ENCODE measurements around the gene DCX.

DCX gene

DNA sequence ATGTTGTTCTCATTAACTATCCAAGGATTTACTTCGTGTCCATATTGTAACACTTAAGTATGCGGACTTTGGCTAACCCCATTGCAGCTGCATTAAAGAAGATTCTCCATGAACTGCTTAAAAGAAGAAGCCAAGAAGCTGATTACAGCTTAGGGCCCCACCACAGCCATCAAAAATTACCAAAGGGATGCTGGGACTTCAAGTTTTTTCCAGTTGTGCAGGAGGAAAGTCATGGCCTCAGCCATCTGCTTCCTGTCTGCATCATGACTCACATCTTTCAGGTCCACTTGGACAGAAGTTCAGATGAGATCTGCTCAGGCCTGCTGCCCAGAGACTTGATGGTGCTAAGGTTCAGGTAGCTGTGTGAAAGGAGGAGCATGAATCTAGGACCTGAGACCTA, 102.9 kb downstream of the DCX start:
- DNase-seq (ENCODE audit: low read depth) = no peak

DNA sequence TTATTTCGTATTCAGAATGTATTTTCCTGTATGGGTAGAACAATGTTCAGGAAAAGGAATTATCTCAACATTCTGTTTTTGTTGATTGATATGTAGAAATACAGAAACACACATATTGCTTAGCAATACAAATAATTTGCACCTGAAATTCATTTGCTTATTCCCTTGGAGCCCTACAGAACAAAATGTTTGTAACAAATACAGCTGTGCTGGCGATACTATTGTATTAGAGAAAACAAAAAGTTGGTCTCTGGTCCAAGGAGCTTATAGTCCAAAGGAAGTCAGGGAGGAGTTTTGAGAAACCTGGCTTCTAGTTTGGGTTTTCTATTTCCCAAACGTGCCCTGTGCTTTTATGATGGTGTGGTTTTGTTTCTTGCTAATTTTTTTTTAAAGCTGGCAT, 104.0 kb downstream of the DCX start:
- no peak for DNase-seq (ENCODE audit: low read depth)

DNA sequence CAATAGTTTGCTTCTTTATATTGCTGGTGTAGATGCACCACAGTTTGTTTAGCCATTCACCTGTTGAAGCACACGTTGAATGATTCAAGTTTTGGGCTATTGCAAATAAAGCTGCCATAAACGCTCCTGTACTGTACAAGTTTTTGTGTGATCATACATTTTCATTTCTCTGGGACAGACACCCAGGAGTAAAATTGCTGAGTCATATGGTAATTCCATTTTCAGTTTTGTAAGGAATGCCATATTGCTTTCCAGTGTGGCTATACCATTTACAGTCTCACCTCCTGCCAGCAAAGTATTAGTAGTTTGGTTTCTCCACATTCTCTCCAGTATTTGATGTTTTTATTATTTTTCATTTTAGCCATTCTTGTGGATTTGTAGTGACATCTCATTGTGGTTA, 109.7 kb downstream of the DCX start:
- no peak for DNase-seq (ENCODE audit: low read depth)

DNA sequence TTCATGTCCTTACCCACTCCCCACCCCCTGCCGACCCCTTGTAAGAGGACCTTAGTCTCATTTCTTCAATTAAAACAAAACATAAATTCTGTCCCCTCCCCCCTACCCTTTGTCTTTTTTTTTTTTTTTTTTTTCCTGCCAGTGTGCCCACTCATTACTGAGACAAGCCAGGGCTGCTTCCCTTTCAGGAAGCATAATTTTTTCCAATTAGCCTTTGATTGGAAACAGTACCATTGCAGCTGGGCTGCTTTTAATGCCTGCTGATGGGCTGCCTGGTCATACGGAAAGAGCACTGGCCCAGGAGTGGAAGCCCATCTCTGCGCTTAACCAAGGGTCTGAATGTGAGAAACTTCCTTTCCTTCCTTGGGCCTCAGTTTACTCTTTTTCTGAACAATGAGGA, 123.2 kb downstream of the DCX start:
- DNase-seq (ENCODE audit: low read depth) = no peak

DNA sequence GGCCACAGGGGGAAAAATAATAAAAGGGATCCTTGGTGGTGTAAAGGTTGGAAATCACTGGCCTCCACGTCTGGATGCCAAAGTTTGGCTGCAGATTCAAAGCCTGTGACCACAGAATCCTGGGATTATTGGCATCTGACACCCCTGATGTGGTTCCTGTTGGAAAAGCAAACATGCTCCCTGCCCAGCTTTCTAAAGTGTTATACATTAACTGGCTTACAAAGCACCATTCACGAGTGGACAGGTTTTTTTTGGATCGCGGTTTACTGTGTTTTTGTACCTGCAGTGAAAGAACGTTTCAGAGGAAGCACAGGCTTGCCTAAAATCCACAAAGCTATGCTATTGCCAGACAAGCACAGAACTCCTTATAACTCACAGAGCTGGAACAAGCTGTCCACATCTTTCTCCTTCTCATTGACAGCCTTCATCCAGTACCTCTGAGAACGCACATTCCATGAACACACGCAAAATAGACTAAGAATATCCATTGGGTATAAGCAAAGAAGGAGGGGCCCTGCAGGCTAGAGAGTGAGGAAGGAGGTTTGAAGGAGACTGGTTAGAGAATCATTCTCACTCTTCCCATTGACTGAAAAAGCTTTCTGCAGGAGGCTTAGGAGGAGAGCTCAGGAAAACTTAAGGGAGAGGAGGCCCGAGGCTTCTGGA, 127.2 kb downstream of the DCX start:
- DNase-seq (ENCODE audit: low read depth) = no peak

DNA sequence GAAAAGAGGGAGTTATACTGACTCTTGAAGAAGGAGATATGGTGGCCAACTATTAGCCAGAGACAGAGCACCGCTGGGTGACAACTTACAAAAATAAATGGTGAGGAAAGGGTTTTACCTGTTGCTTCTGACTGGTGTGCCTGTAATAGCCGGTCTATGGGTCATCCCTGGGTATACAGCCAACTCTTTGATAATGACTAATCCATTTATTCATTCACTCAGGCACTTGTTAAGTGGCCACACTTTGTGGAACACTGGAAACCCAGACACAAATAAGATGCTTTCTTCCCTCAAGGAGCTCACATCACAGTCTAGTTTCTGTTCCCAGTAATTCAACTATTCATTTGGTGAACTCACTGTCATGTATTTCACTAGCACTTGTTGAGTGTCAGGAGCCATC, 128.5 kb downstream of the DCX start:
- no peak for DNase-seq (ENCODE audit: low read depth)

DNA sequence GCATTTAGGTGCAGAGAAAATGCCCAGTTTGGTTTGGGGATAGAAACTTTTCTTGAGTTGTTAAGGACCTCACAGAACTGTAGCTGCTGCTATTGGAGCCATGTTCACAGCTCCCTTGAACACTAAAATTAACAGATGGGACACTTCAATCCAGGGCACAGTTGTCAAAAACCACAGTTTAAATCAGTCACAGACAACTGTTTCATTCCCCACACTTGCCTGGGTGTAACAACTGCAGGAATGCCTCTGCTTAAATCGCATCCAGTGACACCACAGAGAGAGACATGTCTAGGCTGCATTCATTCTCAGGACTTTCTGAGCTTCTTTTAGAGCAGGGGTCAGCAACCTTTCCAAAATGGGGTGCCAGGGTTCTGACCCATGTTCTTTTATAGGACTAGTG, 129.0 kb downstream of the DCX start:
- no peak for DNase-seq (ENCODE audit: low read depth)

DNA sequence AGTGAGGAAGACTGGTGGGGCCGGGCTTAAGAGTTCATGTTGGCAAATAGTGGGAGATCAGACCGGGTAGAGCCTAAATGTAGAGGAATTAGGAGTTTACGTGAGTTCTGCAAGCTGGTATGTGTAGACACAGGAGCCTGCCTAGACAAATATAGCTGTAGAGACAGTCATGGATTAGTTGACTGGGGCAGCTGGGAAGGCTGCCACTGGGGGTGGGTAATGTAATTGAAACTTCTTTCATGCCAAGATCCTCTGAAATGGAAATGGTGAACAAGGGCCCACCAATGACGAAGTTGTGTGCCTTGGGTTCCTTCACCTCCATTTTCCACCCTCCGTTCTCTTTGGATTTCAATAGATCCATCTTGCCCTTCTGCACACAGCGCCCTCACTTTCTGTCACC, 129.9 kb downstream of the DCX start:
- no peak for DNase-seq (ENCODE audit: low read depth)

DNA sequence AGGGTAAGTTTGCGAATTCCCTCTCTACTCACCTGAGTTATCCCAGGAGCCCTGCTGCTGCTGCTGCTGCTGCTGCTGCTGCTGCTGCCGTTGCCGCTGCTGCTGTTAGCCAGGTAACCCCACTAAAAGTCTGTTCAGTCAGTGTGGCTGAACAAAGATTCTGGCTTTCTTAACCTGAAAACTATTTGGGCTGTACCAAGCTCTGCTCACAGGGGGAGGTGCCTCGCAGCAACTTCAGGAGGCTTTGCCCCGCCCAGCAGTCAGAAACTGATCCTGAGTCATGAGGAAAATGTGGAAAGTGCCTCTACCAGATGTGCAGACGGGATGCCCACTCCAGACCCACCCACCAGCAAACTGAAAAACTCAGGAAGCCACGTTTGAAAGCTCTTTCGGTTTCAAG, 141.7 kb downstream of the DCX start, which contains the start of gene CAPN6:
TSS of gene CAPN6 (minus strand) at position 145 of the 400 bp plus-strand sequence. CDS start 6,547 bp downstream, outside the sequence.
- DNase-seq (ENCODE audit: low read depth) = no peak

DNA sequence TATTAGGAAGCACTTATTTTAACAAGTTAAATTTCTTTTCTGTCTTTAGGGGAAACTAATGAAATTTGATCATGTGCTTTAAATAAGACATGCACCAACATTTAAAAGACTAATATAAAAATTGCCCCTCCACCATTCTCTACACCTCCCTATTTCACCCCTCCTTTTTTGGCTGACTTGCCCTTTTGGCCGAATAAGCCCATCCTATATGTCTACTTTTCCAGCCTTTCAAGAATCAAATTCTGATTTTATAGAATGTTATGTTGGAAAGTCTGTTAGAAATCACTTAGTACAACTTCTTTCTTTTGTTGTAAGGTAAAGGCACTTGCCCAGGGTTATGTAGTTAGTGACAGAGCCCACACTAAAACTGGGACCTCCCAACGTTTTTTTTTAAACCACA, 143.5 kb downstream of the DCX start:
- no peak for DNase-seq (ENCODE audit: low read depth)

DNA sequence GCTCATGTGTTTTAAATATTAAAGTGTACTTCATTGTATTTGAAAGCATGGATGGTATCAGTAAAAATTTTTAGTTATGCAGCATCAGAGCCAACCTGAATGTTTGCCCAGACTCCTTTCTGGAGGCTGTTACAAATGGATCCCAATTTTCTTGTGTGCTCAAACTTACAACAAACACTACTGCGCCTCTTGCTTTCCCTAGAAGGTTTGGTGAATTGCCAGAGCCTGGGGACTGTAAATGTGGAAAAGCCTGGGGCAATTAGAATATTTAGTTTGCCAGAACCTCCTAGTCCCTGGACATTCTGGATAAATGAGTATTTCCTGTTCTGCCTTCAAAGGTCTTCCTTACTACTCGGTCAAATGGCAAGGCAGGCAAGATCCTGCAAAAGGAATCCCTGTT, 146.5 kb downstream of the DCX start:
- DNase-seq (ENCODE audit: low read depth) = no peak

DNA sequence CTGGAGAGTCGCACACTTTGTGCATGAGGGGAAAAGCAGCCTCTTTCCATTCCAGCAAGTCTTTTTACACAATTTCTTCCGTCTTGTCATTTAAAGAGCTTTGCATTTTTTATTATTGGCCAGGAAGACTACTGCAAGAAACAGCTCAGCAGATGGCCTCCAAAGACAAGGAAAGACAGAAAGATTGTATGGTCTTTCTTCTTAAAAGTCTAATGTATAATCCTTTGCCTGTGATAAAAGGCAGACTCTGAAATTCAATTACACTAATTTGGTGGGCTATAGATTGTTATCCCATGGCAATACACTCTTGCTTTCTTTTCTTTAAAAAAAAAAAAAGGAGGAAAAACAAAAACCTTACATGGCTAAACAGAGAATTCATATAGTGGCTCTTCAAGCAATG, 147.6 kb downstream of the DCX start:
- DNase-seq (ENCODE audit: low read depth) = no peak

DNA sequence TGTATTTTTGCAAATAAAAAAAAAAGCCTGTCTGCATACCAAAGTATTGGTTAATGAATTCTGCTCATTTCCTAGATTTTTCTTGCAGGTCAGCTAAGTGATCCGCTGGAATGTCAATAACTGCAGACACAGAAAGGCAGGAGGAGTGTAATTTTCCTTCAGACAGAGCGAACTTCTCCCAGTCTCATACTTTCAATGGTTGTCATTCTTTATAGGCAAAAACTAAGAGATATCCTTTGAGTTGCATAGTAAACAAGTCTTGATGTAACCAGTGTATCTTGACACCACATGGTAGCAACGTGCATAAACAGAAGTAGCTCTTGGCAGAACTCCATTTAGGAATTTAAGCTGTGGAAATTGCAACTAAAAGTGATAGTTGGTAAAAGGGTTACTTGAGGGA, 149.9 kb downstream of the DCX start:
- no peak for DNase-seq (ENCODE audit: low read depth)

DNA sequence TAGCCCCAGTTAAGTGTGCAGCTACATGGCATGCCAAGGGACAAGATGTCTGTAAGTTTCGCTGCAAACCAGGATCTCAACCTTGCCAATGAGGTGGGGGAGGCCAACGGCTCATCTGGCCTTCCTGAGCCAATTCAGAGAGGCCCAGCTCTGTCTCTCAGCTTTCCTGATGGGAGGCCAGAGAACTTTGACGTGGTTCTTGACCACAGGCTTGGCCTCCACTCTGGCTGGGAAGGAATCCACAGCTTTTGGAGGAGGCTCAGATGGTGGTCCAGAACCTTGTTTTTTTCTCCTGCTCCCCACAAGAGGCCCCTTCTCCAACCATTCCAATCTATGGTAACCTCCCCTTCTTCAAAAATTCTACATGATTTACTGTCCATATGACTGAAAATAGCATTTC, 151.5 kb downstream of the DCX start:
- DNase-seq (ENCODE audit: low read depth) = no peak

DNA sequence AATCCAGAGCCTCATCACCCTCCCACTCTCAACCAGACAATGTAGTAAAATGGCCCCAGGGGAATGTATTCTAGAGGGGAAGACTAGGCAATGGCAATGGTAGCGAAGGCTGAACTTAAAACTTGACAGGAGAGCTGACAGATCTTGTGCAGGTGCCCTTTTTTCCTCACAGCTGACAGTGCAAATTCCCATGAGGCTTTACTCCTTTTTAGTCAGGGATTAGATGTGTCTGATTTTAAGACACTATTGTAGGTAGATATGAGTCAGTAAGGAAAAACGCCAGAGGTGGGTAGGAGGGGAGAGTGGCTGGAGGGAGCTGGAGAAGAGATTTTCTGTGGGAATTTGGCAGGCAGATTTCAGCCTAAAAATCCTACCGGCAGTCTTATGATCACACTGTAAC, 152.4 kb downstream of the DCX start:
- no peak for DNase-seq (ENCODE audit: low read depth)

DNA sequence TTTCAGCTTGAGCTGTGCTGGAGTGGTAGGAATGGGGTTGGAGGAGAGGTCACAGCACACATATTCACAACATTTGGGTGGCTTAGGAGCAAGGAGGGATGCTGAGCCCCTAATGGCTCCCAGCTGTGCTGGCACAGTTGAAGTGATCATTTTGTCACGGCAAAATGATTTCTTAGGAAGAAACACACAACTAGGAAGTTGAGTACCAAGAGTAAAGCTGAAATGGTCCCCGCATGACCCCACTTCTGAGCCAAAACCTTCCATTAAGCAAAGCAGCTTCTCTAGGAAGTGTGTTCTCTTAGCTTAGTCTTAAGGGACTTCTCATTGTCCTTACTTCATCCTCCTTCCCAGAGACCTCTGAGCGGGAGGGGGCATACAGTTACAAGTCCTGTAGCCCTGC, 154.3 kb downstream of the DCX start:
- DNase-seq (ENCODE audit: low read depth) = no peak

DNA sequence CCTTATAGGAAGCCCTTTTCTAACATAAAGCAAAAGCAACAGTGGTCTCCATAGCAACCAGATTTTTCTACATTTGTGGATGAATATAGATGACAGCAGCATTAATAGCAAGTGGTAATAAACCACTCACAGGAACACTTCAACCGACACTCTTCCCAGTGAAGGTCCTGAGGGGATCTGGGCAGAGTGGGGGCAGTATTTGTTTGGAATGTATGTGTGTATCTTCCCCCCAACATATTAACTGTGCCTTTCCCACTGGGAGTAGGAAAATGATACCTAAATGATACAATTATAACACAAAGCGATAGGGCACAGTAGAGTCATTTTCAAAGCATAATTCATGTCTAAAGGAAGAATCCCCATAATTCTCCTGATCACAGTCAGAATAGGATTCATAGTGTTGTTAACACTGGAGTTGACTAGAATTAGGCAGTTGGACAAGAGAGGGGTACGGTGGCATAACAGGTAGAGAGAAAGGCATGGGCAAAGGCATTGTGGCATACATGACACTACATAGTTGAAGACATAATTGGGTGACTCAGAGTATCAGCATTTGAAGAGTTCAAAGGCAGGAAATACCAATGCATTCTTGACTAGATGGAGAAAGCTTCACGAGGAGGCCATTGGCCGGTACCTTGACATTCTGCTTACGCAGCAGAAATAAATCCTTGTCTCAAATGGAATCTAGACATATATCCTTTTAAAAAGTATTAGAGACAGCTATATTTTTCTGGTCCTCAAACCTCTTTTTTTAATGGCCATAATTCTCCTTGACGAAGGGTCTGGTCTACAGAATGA, 156.9 kb downstream of the DCX start:
- no peak for DNase-seq (ENCODE audit: low read depth)

DNA sequence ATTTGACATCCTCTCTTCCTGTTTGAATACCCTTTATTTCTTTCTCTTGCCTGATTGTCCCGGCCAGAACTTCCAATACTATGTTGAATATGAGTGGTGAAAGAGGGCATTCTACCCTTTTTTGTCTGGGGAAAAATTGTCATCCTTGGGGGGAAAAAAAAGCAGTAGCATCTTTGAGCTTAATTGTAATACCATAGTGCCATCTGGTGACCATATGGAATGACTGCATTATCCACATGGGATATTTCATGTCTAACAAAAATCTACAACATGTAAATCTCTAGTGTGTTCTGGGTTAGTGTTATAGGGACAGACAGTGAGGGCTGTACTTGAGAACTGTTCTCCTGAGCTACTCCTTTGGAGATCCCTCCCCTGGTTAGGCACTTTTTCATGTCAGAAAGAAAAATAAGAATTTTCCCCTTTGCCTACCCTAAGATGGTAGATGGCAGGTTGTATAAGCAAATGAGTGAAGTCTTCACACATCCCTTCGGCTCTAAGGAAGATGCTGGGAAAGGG, 167.7 kb downstream of the DCX start:
- no peak for DNase-seq (ENCODE audit: low read depth)

Measured in T follicular helper cell (primary cell).